ENCODE results near the gene FBXO33.

- TF ChIP-seq CTCF (IDR thresholded peaks at IDR 0.05) = no peak
- TF ChIP-seq POLR2A (IDR thresholded peaks at IDR 0.05) = no peak
These were observed 48.1 kb downstream of the FBXO33 start for GRCh38 chr14:39384177-39384576.
